Transverse colon (tissue), 4 donors: ENCODE results near the gene IL1RAPL1. TPM values are rescaled to one million over a fixed set of nuclear protein-coding genes. Genes with fewer than 3 reads are reported as not detected.

Experiments used
- DNase-seq: peaks from one replicate; pipeline ENCODE4 v3.0.0-alpha.2; 2019
- H3K27ac ChIP-seq, 4 donors: fragments of 200-600 bp; sonication (generic); 2 replicates each; pipeline ENCODE4 v1.5.1; 2016 to 2018; ENCODE audit warnings: inconsistent platforms in 4 of 4
- H3K27me3 ChIP-seq: fragments of 200-600 bp; sonication (generic); 2 replicates; pipeline ENCODE4 v1.5.1; 2017; ENCODE audit warnings: inconsistent platforms
- H3K36me3 ChIP-seq, 4 donors: fragments of 200-600 bp; sonication (generic); 2 replicates each; pipeline ENCODE4 v1.5.1; 2017 to 2019; ENCODE audit warnings: inconsistent platforms in 4 of 4
- H3K4me1 ChIP-seq, 4 donors: fragments of 200-600 bp; sonication (generic); 2 replicates each; pipeline ENCODE4 v1.5.1; 2017 to 2020; ENCODE audit warnings: inconsistent platforms in 4 of 4
- H3K4me3 ChIP-seq, 4 donors: fragments of 200-600 bp; sonication (generic); 1 replicate in 1 of 4; 2 replicates in 3 of 4; pipeline versions ENCODE4 v1.5.1 to v1.6.1; 2017 to 2019; ENCODE audit warnings: inconsistent platforms in 4 of 4
- H3K9me3 ChIP-seq, 2 donors: fragments of 200-600 bp; sonication (generic); 2 replicates each; pipeline ENCODE4 v1.5.1; 2017 to 2019; ENCODE audit warnings: inconsistent platforms in 2 of 2
- EP300 ChIP-seq: sonication (generic); formaldehyde crosslinking; IDR thresholded peaks from one replicate; pipeline ENCODE4 v1.6.1; 2017; ENCODE audit warnings: antibody characterized with exemption, low read depth
- POLR2A ChIP-seq: fragments of 450-650 bp; IDR thresholded peaks from one replicate; pipeline ENCODE4 v1.6.1; 2016; ENCODE audit warnings: antibody characterized with exemption, mild to moderate bottlenecking, moderate library complexity
- POLR2AphosphoS5 ChIP-seq, 3 donors: sonication (generic); formaldehyde crosslinking; IDR thresholded peaks; one replicate each; pipeline ENCODE4 v1.6.1; 2016; ENCODE audit warnings: antibody characterized with exemption in 3 of 3
- WGBS, 2 donors: methylation state at CpG; one replicate each; pipeline ENCODE4 v1.1.5; 2018; ENCODE audit warnings: low coverage in 1 of 2; 5-methylcytosine and 5-hydroxymethylcytosine counted together
- in situ Hi-C, 4 donors: fragments of 200-750 bp; cut with MboI; loops; one replicate each; pipeline versions ENCODE4 v1.15.0 to v1.15.1; 2017; ENCODE audit warnings: low sequenced_read_pairs in 3 of 4, low pct_ligation_motif_present in 1 of 4, low pct_unique_long_range_greater_than_20kb in 1 of 4
- intact Hi-C: fragments of 100-400 bp; cut with DNase I; formaldehyde crosslinking; loops from one replicate; pipeline ENCODE4 v1.15.1; 2023; ENCODE audit warnings: low total_unique reads
- total RNA-seq, 4 donors: library from RNA; depleted of rRNA; stranded (reverse); fragments of >200 nt; gene quantifications; one replicate each; pipeline ENCODE4 v1.1.0, GENCODE V29; 2016
- TF ChIP-seq, protein P1 (sequence below), 5 experiments: fragments of 200-600 bp in 3 of 5; fragments of 450-650 bp in 2 of 5; sonication (generic) in 3 of 5; IDR thresholded peaks; 1 replicate in 2 of 5; 2 replicates in 3 of 5; pipeline ENCODE4 v1.5.1; 2016 to 2017; ENCODE audit warnings: antibody characterized with exemption in 5 of 5, inconsistent platforms in 3 of 5, mild to moderate bottlenecking in 2 of 5, moderate library complexity in 1 of 5

The IL1RAPL1 gene
- total RNA-seq, 4 donors from 2014 or later: 0.14 to 0.32 (median 0.20) TPM; not detected in 1

DNA sequence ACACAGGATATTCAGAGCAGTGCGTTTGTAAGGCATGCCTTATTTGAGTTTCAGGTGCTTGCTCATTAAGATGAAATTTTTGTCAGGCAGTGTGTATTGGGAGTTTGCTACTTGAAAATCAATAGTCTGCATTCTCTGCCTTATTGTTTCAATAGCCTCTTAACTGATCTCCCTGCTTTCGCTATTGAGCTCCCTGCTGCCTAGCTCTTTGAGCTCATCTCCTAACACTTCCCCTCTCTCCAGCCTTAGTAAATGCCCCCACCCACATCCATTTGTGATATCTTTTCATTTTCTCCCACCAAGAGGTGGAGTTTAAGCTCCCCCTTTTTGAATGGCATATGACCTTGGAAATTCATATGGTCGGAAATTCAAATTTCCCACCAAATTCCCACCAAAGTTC is 256.6 kb downstream of the IL1RAPL1 start:
- H3K4me3 ChIP-seq: no peak overlapping the region
- 57 to 100% methylated on average over 1 to 3 of the region's 3 CpGs for WGBS, 2 donors
- no peaks in the 10 kb centered on the region for H3K36me3 ChIP-seq
- H3K9me3 ChIP-seq: no peaks in the 10 kb centered on the region
- no peak overlapping the region for H3K27ac ChIP-seq
- no peaks in the 10 kb centered on the region for H3K4me1 ChIP-seq
- no peak for DNase-seq
- H3K27me3 ChIP-seq: no peaks in the 10 kb centered on the region
- in situ Hi-C loops: no loop called here
- TF ChIP-seq POLR2AphosphoS5 (IDR thresholded peaks at IDR 0.05) (no peak), POLR2A (no peak)
- intact Hi-C loops: no loop called here

DNA sequence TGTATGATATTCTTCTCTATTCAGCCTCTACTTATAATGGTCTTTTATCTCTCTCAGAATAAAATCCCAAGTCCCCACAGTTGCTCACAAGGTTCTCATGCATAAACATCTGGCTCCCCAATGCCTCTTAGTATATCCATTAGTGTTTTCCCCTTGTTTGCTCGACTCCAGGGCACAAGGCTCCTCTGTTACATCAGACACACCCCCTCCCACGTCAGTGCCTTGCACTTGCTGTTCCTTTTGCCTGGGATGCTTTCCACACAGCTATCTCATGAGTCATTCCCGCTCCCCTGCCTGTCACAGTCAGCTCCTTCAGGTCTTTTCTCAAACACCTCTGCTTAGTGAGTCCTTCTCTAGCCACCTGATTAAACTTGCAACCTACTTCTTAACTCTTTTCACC is 260.2 kb downstream of the IL1RAPL1 start:
- intact Hi-C loops: no loop called here
- Histone ChIP-seq H3K4me1 (no peaks in the 10 kb centered on the region), H3K27ac (no peak overlapping the region), H3K9me3 (no peaks in the 10 kb centered on the region), H3K36me3 (no peaks in the 10 kb centered on the region), H3K4me3 (no peak overlapping the region), H3K27me3 (no peaks in the 10 kb centered on the region)
- 43 to 100% methylated on average over 1 to 3 of the region's 3 CpGs for WGBS, 2 donors
- DNase-seq: no peak
- TF ChIP-seq POLR2A: no peak
- no peak for TF ChIP-seq EP300
- no peak for TF ChIP-seq POLR2AphosphoS5 (IDR thresholded peaks at IDR 0.05)
- TF ChIP-seq, protein P1, sequence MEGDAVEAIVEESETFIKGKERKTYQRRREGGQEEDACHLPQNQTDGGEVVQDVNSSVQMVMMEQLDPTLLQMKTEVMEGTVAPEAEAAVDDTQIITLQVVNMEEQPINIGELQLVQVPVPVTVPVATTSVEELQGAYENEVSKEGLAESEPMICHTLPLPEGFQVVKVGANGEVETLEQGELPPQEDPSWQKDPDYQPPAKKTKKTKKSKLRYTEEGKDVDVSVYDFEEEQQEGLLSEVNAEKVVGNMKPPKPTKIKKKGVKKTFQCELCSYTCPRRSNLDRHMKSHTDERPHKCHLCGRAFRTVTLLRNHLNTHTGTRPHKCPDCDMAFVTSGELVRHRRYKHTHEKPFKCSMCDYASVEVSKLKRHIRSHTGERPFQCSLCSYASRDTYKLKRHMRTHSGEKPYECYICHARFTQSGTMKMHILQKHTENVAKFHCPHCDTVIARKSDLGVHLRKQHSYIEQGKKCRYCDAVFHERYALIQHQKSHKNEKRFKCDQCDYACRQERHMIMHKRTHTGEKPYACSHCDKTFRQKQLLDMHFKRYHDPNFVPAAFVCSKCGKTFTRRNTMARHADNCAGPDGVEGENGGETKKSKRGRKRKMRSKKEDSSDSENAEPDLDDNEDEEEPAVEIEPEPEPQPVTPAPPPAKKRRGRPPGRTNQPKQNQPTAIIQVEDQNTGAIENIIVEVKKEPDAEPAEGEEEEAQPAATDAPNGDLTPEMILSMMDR (IDR thresholded peaks at IDR 0.05): no peak
- in situ Hi-C loops: no loop called here

DNA sequence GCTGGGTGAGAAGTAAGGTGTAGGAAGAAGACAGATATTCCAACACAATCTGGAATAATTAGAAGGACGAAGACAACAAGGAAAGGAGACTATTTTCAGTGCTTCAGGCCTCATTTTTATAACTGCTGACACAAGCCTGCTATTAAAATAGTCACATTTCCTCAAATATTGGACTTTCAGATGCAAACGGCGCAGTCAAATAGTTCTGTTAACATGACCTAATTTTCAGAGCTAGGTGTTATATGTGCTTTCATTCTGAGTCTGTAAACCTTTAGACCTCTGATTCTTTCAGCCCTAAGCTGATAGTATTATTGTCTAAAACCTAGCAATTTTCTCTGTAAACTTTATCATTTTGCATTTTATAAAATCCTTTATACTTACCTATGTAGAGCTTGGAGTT is 261.5 kb downstream of the IL1RAPL1 start:
- 67 to 74% methylated on average over 3 of the region's 3 CpGs for WGBS, 2 donors
- in situ Hi-C loops (no loop called here), intact Hi-C loops (no loop called here)
- DNase-seq: no peak
- Histone ChIP-seq H3K4me1 (no peaks in the 10 kb centered on the region), H3K27me3 (no peaks in the 10 kb centered on the region), H3K27ac (no peak overlapping the region), H3K9me3 (no peaks in the 10 kb centered on the region), H3K36me3 (no peaks in the 10 kb centered on the region), H3K4me3 (no peak overlapping the region)
- no peak for TF ChIP-seq POLR2A
- TF ChIP-seq POLR2AphosphoS5 (IDR thresholded peaks at IDR 0.05): no peak
- no peak for TF ChIP-seq EP300
- TF ChIP-seq, protein P1 (IDR thresholded peaks at IDR 0.05): no peak

DNA sequence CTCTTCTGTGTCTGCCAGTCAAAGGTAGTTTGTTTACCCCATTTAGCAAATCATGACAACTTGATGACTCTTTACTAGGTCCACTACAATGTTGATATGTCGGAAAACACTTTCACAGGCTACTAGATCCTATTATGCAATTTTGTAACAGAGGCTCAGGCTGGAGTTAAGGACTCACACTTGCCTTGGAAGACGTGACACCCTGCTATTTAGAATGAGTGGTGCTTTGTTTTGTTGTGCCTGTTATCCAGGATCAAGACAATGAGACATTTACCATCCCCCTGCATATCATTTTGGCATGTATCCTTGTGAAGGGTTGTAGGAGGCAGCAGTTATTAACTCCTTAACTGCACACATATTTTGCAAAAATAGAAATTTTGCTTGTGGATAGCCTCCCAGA is 263.7 kb downstream of the IL1RAPL1 start:
- in situ Hi-C loops: no loop called here
- no peaks in the 10 kb centered on the region for H3K4me1 ChIP-seq
- WGBS, 2 donors: 64% methylated on average over 2 of the region's 2 CpGs; no CpG with 5 or more reads in 1 of the 2 donors
- H3K9me3 ChIP-seq: no peaks in the 10 kb centered on the region
- no peak overlapping the region for H3K27ac ChIP-seq
- no peak for DNase-seq
- no peaks in the 10 kb centered on the region for H3K36me3 ChIP-seq
- no peaks in the 10 kb centered on the region for H3K27me3 ChIP-seq
- intact Hi-C loops: no loop called here
- TF ChIP-seq EP300 (no peak), POLR2A (no peak), POLR2AphosphoS5 (IDR thresholded peaks at IDR 0.05) (no peak)
- TF ChIP-seq, protein P1 (IDR thresholded peaks at IDR 0.05): no peak
- H3K4me3 ChIP-seq: no peak overlapping the region

DNA sequence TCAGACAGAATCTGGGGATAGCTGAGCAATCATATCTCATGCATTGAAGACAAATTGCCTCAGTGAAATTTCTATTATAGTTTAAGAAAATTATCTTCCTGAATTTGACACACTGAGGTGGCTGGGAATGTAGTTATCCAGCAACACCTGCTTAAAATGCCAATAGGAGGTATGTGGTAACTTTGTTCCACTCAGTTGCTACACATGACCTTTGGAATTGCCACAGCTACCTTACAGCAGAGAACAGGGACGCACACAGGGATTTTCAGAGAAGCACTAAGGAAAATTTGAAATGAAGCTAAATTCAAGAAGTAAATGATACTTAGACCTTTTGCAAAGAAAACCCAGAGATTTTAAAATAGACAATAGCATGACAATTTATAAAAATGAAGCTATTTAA is 264.6 kb downstream of the IL1RAPL1 start:
- WGBS, 2 donors: 67 to 100% methylated on average over 1 of the region's 1 CpG
- no peak for DNase-seq
- in situ Hi-C loops: no loop called here
- H3K27me3 ChIP-seq: no peaks in the 10 kb centered on the region
- intact Hi-C loops: no loop called here
- H3K4me3 ChIP-seq: no peak overlapping the region
- no peak overlapping the region for H3K27ac ChIP-seq
- no peaks in the 10 kb centered on the region for H3K36me3 ChIP-seq
- TF ChIP-seq EP300: no peak
- no peak for TF ChIP-seq POLR2AphosphoS5 (IDR thresholded peaks at IDR 0.05)
- TF ChIP-seq POLR2A: no peak
- TF ChIP-seq, protein P1 (IDR thresholded peaks at IDR 0.05): no peak
- H3K9me3 ChIP-seq: no peaks in the 10 kb centered on the region
- no peaks in the 10 kb centered on the region for H3K4me1 ChIP-seq
